GM12878 (cell line): Measurements from ENCODE around the gene RAB29. TPM values are rescaled to one million over a fixed set of nuclear protein-coding genes. Genes with fewer than 3 reads are reported as not detected.

Experiments used
- ATAC-seq: fragments of 200-7000 bp; cut with Tn5 transposase; 3 replicates; pipeline ENCODE4 v1.9.1; 2020; ENCODE audit warnings: mild to moderate bottlenecking, moderate library complexity
- BruUV-seq: library from RNA; stranded (reverse); fragments of 400-500 nt; replicated peaks from 2 replicates; lab custom pipeline; 2021; lab: Mats Ljungman, UMichigan
- CTCF ChIA-PET: fragments of 300-600 bp; sonication (Branson Sonifier 250); formaldehyde crosslinking; extraction: SDS; loops from one replicate; lab custom pipeline; 2021; ENCODE audit warnings: inconsistent platforms; lab: Yijun Ruan, JAX
- POLR2A ChIA-PET: fragments of 350-600 bp; formaldehyde crosslinking; extraction: SDS; loops from one replicate; lab custom pipeline; 2021; ENCODE audit warnings: inconsistent platforms; lab: Charles Lee
- RAD21 ChIA-PET: fragments of 300-600 bp; sonication (Branson Sonifier 250); formaldehyde crosslinking; loops from one replicate; lab custom pipeline; 2023; ENCODE audit warnings: antibody characterized with exemption; ENCODE audit not compliant: unreplicated experiment; lab: Charles Lee
- SMC1A ChIA-PET: fragments of 300-600 bp; sonication (Branson Sonifier 250); formaldehyde crosslinking; loops from one replicate; lab custom pipeline; 2023; ENCODE audit not compliant: unreplicated experiment, uncharacterized antibody; lab: Charles Lee
- DNase-seq: peaks from one replicate; pipeline ENCODE4 v3.0.0-alpha.2; 2011; ENCODE audit warnings: low read depth, low spot score
- FAIRE-seq: peaks from 3 replicates; lab custom pipeline; 2011; peaks lifted over from hg19 to GRCh38; lab: Jason Lieb, UNC
- H2AFZ ChIP-seq: 2 replicates; pipeline ENCODE4 v1.6.0; 2011; ENCODE audit warnings: low read depth, low read length, control low read depth; ENCODE audit not compliant: control insufficient read depth
- H3K27ac ChIP-seq: 2 replicates; pipeline ENCODE4 v1.5.1; 2011; ENCODE audit warnings: control low read depth; ENCODE audit not compliant: control insufficient read depth, insufficient read depth
- H3K27me3 ChIP-seq, 2 experiments: replicated peaks in 1 of 2; 2 replicates each; pipeline versions ENCODE4 v1.6.0 to v1.6.1; 2011; ENCODE audit warnings: low read length in 1 of 2; ENCODE audit not compliant: control insufficient read depth in 2 of 2, insufficient read depth in 2 of 2
- H3K36me3 ChIP-seq, 2 experiments: 2 replicates each; pipeline ENCODE4 v1.5.1; 2011; ENCODE audit warnings: low read length in 1 of 2; ENCODE audit not compliant: control insufficient read depth in 2 of 2, insufficient read depth in 2 of 2
- H3K4me1 ChIP-seq: 2 replicates; pipeline ENCODE4 v1.6.1; 2011; ENCODE audit warnings: mild to moderate bottlenecking, low read length, moderate library complexity, mixed read lengths; ENCODE audit not compliant: control insufficient read depth, insufficient read depth
- H3K4me2 ChIP-seq: 2 replicates; pipeline ENCODE4 v1.6.0; 2011; ENCODE audit warnings: control low read depth; ENCODE audit not compliant: control insufficient read depth, insufficient read depth
- H3K4me3 ChIP-seq: fragments of 200-600 bp; sonication (generic); 2 replicates; pipeline ENCODE4 v1.5.1; 2016
- H3K79me2 ChIP-seq: 2 replicates; pipeline ENCODE4 v1.6.0; 2011; ENCODE audit warnings: low read length; ENCODE audit not compliant: control insufficient read depth, insufficient read depth
- H3K9ac ChIP-seq: 2 replicates; pipeline ENCODE4 v1.8.0; 2011; ENCODE audit warnings: low read length, control low read depth, mixed read lengths; ENCODE audit not compliant: control insufficient read depth, insufficient read depth
- H3K9me3 ChIP-seq: replicated peaks from 3 replicates; pipeline ENCODE4 v1.5.1; 2011; ENCODE audit warnings: mild to moderate bottlenecking, low read length; ENCODE audit not compliant: control insufficient read depth, insufficient read depth
- H4K20me1 ChIP-seq: 2 replicates; pipeline ENCODE4 v1.6.0; 2011; ENCODE audit not compliant: control insufficient read depth, insufficient read depth
- ASH2L ChIP-seq: fragments of 300-600, 200-600 bp; sonication (generic); IDR thresholded peaks from 2 replicates; pipeline ENCODE4 v1.6.1; 2017; ENCODE audit warnings: low read depth, mild to moderate bottlenecking, borderline replicate concordance
- BACH1 ChIP-seq: fragments of 450-650 bp; IDR thresholded peaks from 2 replicates; pipeline ENCODE4 v1.6.1; 2017; ENCODE audit warnings: mild to moderate bottlenecking, borderline replicate concordance
- KAT2A ChIP-seq: conservative IDR thresholded peaks from 2 replicates; pipeline ENCODE4 v1.6.1; 2011; ENCODE audit warnings: low read depth, low read length; ENCODE audit not compliant: control insufficient read depth
- NR2C2 ChIP-seq: IDR thresholded peaks from 2 replicates; pipeline ENCODE4 v1.6.1; 2011; ENCODE audit warnings: borderline replicate concordance, low read depth; ENCODE audit not compliant: control insufficient read depth, insufficient read length
- POLR2A ChIP-seq: IDR thresholded peaks from 2 replicates; pipeline ENCODE4 v1.6.1; 2011; ENCODE audit warnings: low read depth, mild to moderate bottlenecking, low read length
- POLR2AphosphoS2 ChIP-seq: IDR thresholded peaks from 2 replicates; pipeline ENCODE4 v1.6.1; 2011; ENCODE audit warnings: low read depth, mild to moderate bottlenecking, low read length, improper control_type of control experiment, moderate library complexity
- RUNX3 ChIP-seq: IDR thresholded peaks from 2 replicates; pipeline ENCODE4 v1.6.1; 2012; ENCODE audit warnings: low read length, inconsistent platforms
- SREBF2 ChIP-seq: IDR thresholded peaks from 2 replicates; pipeline ENCODE4 v1.6.1; 2012; ENCODE audit warnings: mild to moderate bottlenecking, low read length
- ZNF384 ChIP-seq: IDR thresholded peaks from 2 replicates; pipeline ENCODE4 v1.6.1; 2012; ENCODE audit warnings: low read depth, mild to moderate bottlenecking, low read length, improper control_type of control experiment, borderline replicate concordance
- WGBS: methylation state at CpG from one replicate; pipeline ENCODE4 v1.1.6; 2016; ENCODE audit warnings: low lambda C conversion rate; ENCODE audit not compliant: insufficient replicate concordance, insufficient coverage; ENCODE audit errors: missing lambda C conversion rate; 5-methylcytosine and 5-hydroxymethylcytosine counted together
- in situ Hi-C: fragments of 300-500 bp; cut with MboI; formaldehyde crosslinking; loops from 9 replicates; pipeline ENCODE4 v1.14.3; 2018; ENCODE audit warnings: mixed read lengths
- intact Hi-C: fragments of 100-400 bp; cut with micrococcal nuclease; formaldehyde crosslinking; loops from one replicate; pipeline ENCODE4 v1.14.2; 2022; ENCODE audit not compliant: unreplicated experiment
- polyA plus RNA-seq, 11 experiments: library from polyadenylated mRNA; depleted of rRNA in 4 of 11; unstranded in 6 of 11; stranded (reverse) in 5 of 11; fragments of >200 nt; fragmentation: Nextera tagmentation in 4 of 11; fragmentation: Illumina TruSeq in 1 of 11; extraction: Ambion mirVana in 4 of 11; extraction: Trizol in 1 of 11; gene quantifications; 1 replicate in 1 of 11; 2 replicates in 10 of 11; pipeline versions ENCODE4 v1.2.1 to v1.2.3, GENCODE V29; 2011 to 2016; ENCODE audit warnings: inconsistent platforms in 2 of 11, missing spikeins in 2 of 11, low read depth in 1 of 11
- total RNA-seq, 4 experiments: library from RNA; depleted of rRNA in 3 of 4; stranded (reverse); fragments of >200 nt in 3 of 4; fragmentation: Illumina TruSeq in 1 of 4; extraction: Trizol in 1 of 4; gene quantifications; 2 replicates each; pipeline versions ENCODE4 v1.2.1 to v1.2.3, GENCODE V29; 2013 to 2021
- TF ChIP-seq, protein P1 (sequence below): IDR thresholded peaks from 2 replicates; pipeline ENCODE4 v1.6.1; 2012; ENCODE audit warnings: low read depth, low read length, improper control_type of control experiment

RAB29 gene
- total and polyA plus RNA-seq, 10 of the 15 experiments (the other 5 are each of a cell fraction or from before 2014, with no cell fraction given): 11.7 to 74.5 (median 15.0) TPM

GRCh38 chr1:205739348-205740160 lies 35.7 kb downstream of the RAB29 start:
- no TSS peak for BruUV-seq
- Histone ChIP-seq H3K9ac (no peak overlapping the region), H3K27ac (no peak overlapping the region), H3K4me3 (no peak overlapping the region), H3K4me1 (peaks cover 5% of the 10 kb centered on the region), H3K4me2 (no peak overlapping the region), H3K79me2 (peaks cover 68% of the 10 kb centered on the region), H3K9me3 (no peaks in the 10 kb centered on the region), H3K36me3 (peaks cover 0 to 8% of the 10 kb centered on the region in 2 experiments; a peak in 2 of 4 replicates), H4K20me1 (no peaks in the 10 kb centered on the region), H3K27me3 (no peaks in the 10 kb centered on the region), H2AFZ (no peak overlapping the region)
- WGBS: 77% methylated on average over 5 of the region's 5 CpGs
- in situ Hi-C loops: no loop called here
- TF ChIP-seq ZNF384 (peak; percentile 40; the same call in 1 of the 2 replicates), SREBF2 (no peak)
- ChIA-PET SMC1A (interaction anchor here (1.4 to 8.8 kb wide), 6 partner anchors 10 to 81 kb away, joined by 3 to 69 read pairs (median 13); no protein-coding TSS in a partner anchor), CTCF (interaction anchor here (0.7 to 7.9 kb wide), 10 partner anchors 9 to 103 kb away, joined by 3 to 66 read pairs (median 4); no protein-coding TSS in a partner anchor), POLR2A (interaction anchor here (2.1 kb wide), 1 partner anchor 15 kb away, joined by 6 read pairs; no protein-coding TSS in a partner anchor), RAD21 (interaction anchor here (1.4 to 2.7 kb wide), 3 partner anchors 24 to 81 kb away, joined by 3 to 14 read pairs (median 5); no protein-coding TSS in a partner anchor)
- DNase-seq (no peak), ATAC-seq (no peak), FAIRE-seq (no peak)
- intact Hi-C loops: no loop called here

- 17% methylated on average over 1 of the region's 1 CpG for WGBS
- Histone ChIP-seq H3K4me2 (no peak overlapping the region), H3K27me3 (no peaks in the 10 kb centered on the region), H3K9me3 (no peaks in the 10 kb centered on the region), H3K36me3 (peaks cover 0 to 3% of the 10 kb centered on the region in 2 experiments; a peak in 2 of 4 replicates), H3K27ac (no peak overlapping the region), H3K4me1 (no peaks in the 10 kb centered on the region), H3K4me3 (no peak overlapping the region), H4K20me1 (no peaks in the 10 kb centered on the region), H3K9ac (no peak overlapping the region), H2AFZ (no peak overlapping the region), H3K79me2 (peaks cover 57% of the 10 kb centered on the region)
- CTCF ChIA-PET: interaction anchor here (0.7 kb wide), 1 partner anchor 10 kb away, joined by 3 read pairs; no protein-coding TSS in a partner anchor
- FAIRE-seq (peak; percentile 72), DNase-seq (no peak), ATAC-seq (peak; percentile 40; the same call in 2 of the 3 replicates)
- intact Hi-C loops: no loop called here
- POLR2A ChIA-PET: no interaction called here
- SMC1A ChIA-PET: interaction anchor here (1.2 to 8.8 kb wide), 3 partner anchors 12 to 77 kb away, joined by 4 to 69 read pairs (median 4); no protein-coding TSS in a partner anchor
- BruUV-seq: no TSS peak
- RAD21 ChIA-PET: interaction anchor here (1.0 kb wide), 1 partner anchor 78 kb away, joined by 4 read pairs; no protein-coding TSS in a partner anchor
- in situ Hi-C loops: no loop called here
- TF ChIP-seq, protein P1, sequence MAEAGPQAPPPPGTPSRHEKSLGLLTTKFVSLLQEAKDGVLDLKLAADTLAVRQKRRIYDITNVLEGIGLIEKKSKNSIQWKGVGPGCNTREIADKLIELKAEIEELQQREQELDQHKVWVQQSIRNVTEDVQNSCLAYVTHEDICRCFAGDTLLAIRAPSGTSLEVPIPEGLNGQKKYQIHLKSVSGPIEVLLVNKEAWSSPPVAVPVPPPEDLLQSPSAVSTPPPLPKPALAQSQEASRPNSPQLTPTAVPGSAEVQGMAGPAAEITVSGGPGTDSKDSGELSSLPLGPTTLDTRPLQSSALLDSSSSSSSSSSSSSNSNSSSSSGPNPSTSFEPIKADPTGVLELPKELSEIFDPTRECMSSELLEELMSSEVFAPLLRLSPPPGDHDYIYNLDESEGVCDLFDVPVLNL: no peak
- TF ChIP-seq NR2C2 (no peak), ASH2L (no peak), POLR2A (no peak), BACH1 (no peak), KAT2A (no peak), POLR2AphosphoS2 (no peak), RUNX3 (no peak)
Observed at GRCh38 chr1:205735218-205735617, 40.1 kb downstream of the RAB29 start.
